ENCODE results near the gene CD320. TPM values are rescaled to one million over a fixed set of nuclear protein-coding genes. Genes with fewer than 3 reads are reported as not detected.

CD320 gene
- 56.8 to 90.1 TPM (median 81.0 TPM) in 5 replicates for total RNA-seq (2022; extraction: Qiagen RNA extraction)

DNA sequence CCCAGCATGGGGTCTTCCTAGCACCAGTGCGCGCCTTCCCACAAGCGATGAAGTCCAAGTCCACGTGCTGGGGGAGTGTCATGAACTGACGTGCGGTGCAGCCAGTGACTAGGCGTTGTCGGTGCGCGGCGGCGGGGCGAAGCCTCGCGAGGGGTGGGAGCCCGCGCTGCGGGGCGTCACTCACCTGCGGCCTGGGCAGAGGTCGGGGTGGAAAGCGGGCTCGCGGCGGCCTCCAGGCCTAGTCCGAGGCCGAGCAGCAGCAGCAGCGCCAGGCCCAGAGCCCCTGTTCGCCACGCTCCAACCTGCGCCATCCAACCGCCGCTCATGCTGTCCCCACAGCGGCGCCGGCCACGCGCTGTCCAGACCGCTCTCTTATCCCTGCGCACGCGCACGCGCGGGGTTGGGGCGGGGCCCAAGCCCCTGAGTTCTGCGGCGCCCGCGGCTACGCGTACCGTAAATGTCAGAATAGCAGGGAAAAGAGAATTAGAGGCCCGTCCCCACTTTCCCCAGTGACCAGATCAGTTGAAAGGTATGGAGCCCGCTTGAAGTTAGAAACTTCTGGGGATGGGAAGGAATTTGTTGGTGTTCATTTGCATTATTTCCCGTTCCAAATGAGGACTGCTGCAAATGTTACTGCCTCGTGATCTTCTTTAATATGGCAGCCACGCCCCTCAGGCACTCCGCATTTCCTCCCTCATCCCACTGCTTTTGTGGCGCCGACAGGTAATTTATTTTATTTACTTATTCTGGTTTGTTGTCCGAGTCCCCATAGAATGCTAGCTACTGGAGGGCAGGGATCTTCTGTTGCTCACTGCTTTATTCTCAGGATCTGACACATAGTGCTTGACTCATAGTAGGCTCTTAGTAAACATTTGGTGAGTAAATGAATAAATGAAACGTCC lies at the start of gene CD320:
Gene CD320 (minus strand): TSS at position 394 of the 902 bp plus-strand sequence. CDS start 68 bp downstream, at position 326.

DNA sequence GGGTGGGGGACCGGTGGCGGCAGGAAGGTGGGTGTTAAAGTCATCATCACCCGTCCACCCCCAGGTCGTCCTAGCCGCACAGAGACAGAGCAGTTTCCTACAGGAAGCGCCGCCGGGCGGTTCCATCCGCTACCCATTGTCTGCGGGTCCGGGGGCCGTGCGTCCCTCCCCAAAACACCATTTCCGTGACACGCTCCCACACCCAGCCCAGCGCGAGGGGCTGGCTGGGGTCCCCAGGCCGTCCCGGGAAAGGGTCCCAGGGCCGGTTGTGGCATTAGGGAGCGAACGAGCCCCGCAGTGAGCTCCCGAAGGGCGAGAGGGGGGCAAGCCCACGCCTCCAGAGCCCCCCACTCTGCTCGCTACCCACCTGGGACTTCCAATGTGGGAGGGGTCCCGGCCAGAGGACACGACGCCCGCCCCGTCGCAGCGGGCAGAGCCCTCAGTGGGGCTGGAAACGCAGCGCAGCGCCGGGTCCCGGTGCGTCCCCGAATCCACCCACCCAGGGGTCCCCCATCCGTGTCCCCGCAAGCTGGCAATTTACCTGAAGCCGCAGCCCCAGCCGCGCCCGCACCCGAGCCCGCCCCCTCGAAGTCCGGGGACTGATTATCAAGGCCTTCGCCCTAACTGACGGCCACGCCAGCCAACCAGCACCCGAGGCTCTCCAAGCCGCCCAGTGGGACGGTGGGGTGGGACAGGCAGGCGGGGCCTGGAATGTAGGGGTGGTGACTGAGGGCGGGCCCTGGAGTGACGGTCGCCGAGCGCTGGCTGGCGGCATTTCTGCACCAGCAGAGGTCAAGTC lies 34.7 kb upstream of the CD320 start, which contains the start of gene KANK3:
Gene KANK3 (minus strand): TSS at position 579 of the 799 bp plus-strand sequence. CDS start 5,434 bp downstream, outside the sequence.

DNA sequence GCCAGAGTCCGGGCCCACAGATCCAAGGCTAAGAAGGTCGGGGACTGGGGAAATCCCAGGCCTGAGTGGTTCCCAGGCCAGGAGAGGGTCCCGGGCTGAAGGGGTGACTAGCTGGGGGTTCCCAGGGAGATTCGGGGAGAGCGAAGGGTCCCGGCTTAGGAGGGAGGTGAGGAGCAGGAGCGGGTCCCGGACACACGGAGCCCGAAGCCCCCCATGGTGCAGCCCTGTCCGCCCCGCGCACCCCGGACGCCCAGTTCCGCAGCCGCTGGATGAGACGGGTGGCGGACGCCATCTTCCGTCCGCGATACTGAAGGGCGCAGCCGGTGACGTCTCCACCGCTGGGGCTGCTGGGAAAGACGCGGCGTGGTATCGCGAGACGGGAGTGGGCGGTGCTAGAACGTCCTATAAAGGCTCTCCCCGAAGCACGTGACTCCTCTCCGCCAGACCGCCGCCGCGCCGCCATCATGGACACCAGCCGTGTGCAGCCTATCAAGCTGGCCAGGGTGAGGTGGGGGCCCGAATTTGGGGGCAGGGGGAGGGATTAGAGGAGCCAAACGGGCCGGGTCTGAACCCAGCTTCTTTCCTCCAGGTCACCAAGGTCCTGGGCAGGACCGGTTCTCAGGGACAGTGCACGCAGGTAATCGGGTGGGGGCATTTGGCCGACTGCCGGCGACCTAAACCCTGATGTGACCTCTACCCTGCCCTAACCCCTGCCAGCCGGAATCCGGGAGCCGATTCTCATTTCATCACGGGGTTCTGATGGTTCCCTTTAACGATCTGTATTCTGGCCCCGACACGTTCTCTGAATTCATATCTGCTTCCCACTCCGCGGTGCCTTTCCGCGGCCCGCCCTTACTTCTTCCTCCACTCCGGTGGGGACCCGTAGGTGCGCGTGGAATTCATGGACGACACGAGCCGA lies 13.2 kb upstream of the CD320 start, which contains the start of the genes NDUFA7 and RPS28:
Gene NDUFA7 (minus strand): TSS at position 309 of the 919 bp plus-strand sequence. CDS start 17 bp downstream, at position 292.
Gene RPS28 (plus strand): TSS at position 430 of the 919 bp plus-strand sequence. CDS start 35 bp downstream, at position 465.

Other genes starting within 250 kb of the CD320 start
- gene FBN3, start 158.8 kb downstream of the CD320 start, total RNA-seq (2022; extraction: Qiagen RNA extraction): not detected in 5 replicates
- gene CERS4, start 99.0 kb downstream of the CD320 start, total RNA-seq (2022; extraction: Qiagen RNA extraction): 2.9 to 3.7 TPM (median 3.1 TPM) in 5 replicates
- gene NDUFA7, start 13.0 kb upstream of the CD320 start, total RNA-seq (2022; extraction: Qiagen RNA extraction): 57.4 to 95.2 TPM (median 87.8 TPM) in 5 replicates
- gene RPS28, start 13.1 kb upstream of the CD320 start, total RNA-seq (2022; extraction: Qiagen RNA extraction): 445 to 866 TPM (median 752 TPM) in 5 replicates
- gene KANK3, start 34.9 kb upstream of the CD320 start, total RNA-seq (2022; extraction: Qiagen RNA extraction): 5.9 to 7.3 TPM (median 6.7 TPM) in 5 replicates
- gene ANGPTL4, start 55.8 kb upstream of the CD320 start, total RNA-seq (2022; extraction: Qiagen RNA extraction): 529 to 725 TPM (median 587 TPM) in 5 replicates
- gene RAB11B, start 82.0 kb upstream of the CD320 start, total RNA-seq (2022; extraction: Qiagen RNA extraction): 95.9 to 109 TPM (median 100 TPM) in 5 replicates
- gene MARCHF2, start 104.9 kb upstream of the CD320 start, total RNA-seq (2022; extraction: Qiagen RNA extraction): 14.6 to 20.3 TPM (median 19.3 TPM) in 5 replicates
- 225 to 256 TPM (median 253 TPM) in 5 replicates for gene HNRNPM, start 136.6 kb upstream of the CD320 start, total RNA-seq (2022; extraction: Qiagen RNA extraction)
- 0.10 to 0.27 TPM (median 0.17 TPM) in 5 replicates for gene PRAM1, start 194.3 kb upstream of the CD320 start, total RNA-seq (2022; extraction: Qiagen RNA extraction)
- 13.9 to 19.6 TPM (median 17.6 TPM) in 5 replicates for gene ZNF414, start 205.8 kb upstream of the CD320 start, total RNA-seq (2022; extraction: Qiagen RNA extraction)